NCI-H82 treated with DMSO at 0.1 percent for 48 hours (cell line): ENCODE data around the gene DLG2.
"Not testable (repeated sequence)": the region's sequence is repeated elsewhere in the genome, so short reads cannot be mapped to it uniquely, and the experiment has no call there.

Experiments used
- DNase-seq: peaks from one replicate; lab custom pipeline; 2025; ENCODE audit not compliant: unreplicated experiment; lab: John Stamatoyannopoulos, UW

The DLG2 gene

DNA sequence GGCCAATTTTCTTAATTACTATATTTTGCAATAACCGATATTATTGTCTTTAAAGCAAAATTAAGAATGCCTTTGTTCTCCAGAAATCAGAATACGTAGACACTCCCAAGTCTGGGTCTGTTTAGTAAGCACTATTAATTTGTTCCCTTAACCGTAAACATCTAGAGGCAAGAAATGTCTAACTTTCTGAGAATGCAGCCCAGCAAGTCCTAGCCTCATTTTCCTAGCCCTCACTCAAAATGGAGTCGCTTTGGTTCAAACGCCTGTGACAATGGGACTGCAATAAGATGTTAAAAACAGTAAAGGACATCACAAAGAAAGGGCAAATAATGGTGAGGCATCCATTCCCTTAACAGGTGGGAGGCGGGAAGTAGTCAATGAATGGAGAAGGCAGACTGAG is 280.7 kb downstream of the DLG2 start:
- DNase-seq = no peak

DNA sequence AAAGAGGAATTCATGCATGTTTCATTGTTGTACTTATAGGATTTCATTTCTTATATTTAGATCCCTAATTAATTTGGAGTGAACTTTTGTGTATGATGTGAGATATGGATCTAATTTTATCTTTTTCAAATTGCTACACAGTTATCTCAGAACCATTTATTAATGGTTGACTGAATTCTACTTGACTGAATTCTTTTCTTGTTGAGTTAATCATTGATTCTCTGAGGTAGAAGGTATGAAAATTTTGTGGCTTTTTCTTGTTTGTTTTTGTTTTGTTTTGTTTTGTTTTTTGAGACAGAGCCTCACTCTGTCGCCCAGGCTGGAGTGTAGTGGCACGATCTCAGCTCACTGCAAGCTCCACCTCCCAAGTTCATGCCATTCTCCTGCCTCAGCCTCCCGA is 286.3 kb downstream of the DLG2 start:
- not testable (repeated sequence) for DNase-seq

- DNase-seq = no peak
These were observed 308.6 kb downstream of the DLG2 start for GRCh38 chr11:85318573-85318972.

GRCh38 chr11:85316967-85317366 is 310.2 kb downstream of the DLG2 start:
- no peak for DNase-seq

GRCh38 chr11:85313741-85314140 is 313.4 kb downstream of the DLG2 start:
- no peak for DNase-seq

DNA sequence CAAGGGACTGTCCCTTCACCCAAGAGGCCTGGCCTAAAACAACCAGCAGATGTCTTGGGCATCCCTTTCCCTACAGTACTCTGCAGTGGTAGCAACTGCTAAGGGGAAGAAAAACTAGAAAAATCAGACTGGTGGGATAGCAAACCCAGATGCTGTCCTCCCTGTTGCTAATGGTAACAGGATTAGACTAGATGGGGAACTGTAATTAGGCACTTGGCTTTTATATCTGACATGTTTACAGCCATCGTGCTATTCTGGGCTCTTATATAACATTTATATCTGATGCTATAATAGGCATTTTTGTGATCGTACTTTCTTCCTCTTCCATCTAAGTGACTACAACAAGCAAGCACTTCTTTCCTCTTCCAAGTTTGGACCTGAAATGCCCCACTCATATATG is 316.7 kb downstream of the DLG2 start:
- DNase-seq = peak; percentile 49

- no peak for DNase-seq
These were observed 319.8 kb downstream of the DLG2 start for GRCh38 chr11:85307366-85307765.

- DNase-seq = no peak
These were observed 325.1 kb downstream of the DLG2 start for GRCh38 chr11:85301895-85302678.

DNA sequence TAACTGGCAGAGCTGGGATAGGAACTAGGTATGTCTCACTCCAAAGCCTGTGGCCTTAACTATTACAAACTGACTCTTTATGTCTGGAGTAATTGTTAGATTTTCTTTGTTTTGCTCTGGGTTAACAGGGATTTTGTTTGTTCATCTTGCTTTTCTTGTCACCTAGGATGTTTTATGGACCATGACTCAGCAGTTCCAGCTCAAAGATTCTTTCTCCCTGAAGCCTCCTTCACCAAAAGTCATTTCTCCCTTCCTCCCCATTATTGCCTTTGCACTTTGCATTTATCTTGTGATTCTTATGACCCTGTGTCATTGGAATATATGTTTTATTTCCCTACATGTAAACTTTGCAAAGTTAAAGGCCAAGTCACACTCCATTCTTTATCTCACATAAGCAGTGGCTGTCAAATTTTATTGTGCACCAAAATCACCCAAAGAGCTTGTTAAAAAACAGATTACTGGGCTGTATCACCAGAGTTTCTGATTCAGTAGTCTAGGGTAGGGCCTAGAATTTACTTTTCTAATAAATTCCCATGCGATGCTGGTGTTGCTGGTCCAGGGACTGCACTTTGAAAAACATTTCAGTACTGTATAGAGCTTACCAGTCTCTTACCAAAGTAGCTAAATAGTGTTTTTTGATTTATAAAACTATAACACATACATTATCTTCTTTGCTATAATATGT is 327.7 kb downstream of the DLG2 start:
- no peak for DNase-seq

DNA sequence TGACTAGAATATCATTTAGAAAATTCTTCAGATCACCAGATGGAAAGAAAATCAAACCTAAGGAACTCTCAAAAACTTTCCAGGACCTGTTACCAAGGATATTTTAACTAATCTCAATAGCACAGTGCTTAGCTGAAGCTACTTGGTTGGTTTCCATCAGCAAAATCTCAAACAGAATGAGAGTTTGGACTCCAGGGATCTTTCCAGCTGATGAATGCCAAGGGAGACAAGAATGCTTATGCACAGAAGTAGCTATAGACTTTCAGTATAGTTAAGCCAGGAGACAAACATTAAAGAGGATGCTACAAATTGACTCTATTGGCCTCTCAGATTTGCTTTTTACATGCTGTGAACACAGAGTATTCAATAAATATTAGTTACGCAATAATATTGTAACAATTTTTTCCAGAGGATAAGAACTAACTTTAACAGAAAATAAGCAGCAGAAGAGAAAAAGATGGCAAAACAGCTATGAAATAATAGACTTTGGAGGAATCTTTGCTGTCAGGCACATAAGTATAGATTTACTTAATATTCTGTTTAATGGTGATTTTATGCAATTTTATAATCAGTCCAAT is 331.4 kb downstream of the DLG2 start:
- DNase-seq = no peak

- no peak for DNase-seq
These were observed 345.6 kb downstream of the DLG2 start for GRCh38 chr11:85281550-85281949.

DNA sequence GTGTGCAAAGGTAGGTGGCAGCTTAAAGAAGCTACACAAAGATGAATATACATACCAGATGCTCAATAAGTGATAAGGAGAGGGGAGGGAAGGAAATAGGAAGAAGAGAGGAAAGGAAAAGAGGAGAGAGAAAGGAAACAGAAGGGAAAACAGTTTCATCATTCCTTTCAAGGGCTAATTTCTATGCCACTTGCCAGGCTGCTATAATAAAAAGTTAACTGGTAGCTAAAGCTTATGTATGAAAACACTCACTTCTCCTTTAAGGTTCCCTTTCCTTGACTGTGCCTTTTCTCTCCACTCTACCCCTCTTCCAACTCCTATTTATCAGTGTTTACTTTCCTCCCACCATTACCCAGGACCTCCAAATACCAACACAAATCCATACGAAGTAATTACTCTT is 347.9 kb downstream of the DLG2 start:
- no peak for DNase-seq

DNA sequence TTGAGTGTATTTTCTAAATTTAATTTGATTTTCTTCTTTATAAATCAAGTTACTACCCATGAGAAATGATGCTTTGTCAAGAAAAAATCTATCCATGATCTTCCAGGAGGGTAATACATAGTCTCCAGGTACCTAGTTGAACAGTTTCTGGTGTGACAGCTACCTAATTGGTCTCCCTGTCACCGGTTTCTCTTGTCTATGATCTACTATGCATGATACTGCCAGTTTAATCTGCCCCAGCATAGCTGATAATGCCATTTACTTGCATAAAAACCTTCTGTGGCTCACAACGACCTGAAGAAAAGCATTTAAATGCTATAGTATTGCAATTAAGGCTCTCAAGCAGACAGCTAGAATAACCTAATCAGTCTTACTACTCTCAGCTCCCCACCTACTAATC is 349.5 kb downstream of the DLG2 start:
- no peak for DNase-seq

DNA sequence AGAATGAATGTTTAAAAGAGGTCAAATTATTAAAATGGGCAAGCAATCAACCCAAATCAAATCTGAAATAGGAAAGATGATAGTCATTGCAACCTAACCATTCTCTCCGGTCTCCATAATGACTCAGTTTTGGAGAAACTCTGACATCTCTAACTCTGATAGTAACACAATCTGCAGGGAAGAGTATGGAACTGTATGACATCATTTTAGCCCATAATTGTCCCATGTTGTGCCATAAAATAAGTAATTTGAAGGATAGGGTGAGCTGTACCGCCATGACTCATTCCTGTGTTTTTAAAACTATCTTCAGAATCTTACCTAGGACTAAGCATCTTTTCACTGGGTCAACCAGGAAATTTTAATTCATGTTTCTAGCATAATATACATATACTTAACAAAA is 350.8 kb downstream of the DLG2 start:
- no peak for DNase-seq

- DNase-seq = not testable (repeated sequence)
These were observed 356.8 kb downstream of the DLG2 start for GRCh38 chr11:85270315-85270714.

DNA sequence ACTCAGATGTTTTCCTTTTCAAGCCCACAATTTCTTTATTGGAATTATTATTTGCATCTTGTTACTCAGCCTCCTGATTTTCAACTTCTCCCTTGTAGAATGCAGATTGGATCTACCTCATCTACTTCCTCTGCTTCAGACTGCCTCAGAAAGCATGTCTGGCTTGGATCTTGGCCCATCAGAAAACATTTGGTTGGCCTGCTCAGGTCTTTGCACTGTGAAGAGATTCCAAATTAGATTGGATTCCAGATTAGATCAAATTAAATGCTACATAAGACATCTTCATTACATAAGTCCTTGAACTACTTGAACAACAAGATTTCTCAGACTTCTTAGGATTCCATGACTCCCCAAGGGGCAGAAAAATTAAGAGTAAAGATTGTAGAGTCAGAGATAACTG is 358.0 kb downstream of the DLG2 start:
- DNase-seq = no peak

- DNase-seq = no peak
These were observed 360.5 kb downstream of the DLG2 start for GRCh38 chr11:85266646-85267045.

DNA sequence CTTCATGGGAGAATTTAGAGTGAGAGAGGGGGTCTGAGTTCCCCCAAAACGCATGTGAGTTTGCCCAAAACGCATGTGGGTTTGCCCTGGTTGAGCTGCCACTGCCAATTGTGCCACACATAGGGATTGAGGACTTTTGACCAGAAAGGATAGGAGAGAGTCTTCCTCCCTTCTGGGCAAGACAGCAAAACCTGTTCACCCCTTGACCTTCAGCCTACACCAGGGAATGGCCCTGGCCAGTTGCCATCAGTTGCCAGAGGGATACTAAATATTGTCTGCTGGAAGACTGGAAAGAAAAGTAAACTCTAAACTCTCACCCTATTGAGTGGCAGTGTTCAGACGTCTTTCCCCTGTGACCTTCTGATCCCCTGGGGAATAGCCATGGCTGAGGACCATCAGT is 363.8 kb downstream of the DLG2 start:
- DNase-seq = no peak

GRCh38 chr11:85257837-85258236 is 369.3 kb downstream of the DLG2 start:
- DNase-seq = no peak

DNA sequence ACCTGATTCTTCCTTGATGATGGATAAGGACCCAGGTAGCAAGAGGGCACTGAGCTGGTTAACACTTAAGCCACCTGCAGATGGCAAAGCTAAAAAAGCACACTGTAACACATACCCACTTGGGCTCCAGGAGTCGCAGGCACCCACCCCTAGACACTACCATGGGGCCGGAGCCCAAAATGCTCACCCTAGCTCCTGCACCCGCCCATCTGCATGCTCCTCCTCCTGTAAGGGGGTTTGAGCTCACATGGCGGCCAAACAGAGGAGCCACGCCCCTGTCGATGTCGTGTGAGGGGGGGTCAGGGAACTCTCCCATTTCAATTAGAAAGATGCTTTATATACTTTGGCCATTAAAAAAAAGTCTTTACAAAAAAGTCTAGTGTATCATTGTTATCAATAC is 370.7 kb downstream of the DLG2 start:
- no peak for DNase-seq

GRCh38 chr11:85249482-85249881 is 377.7 kb downstream of the DLG2 start:
- no peak for DNase-seq

DNA sequence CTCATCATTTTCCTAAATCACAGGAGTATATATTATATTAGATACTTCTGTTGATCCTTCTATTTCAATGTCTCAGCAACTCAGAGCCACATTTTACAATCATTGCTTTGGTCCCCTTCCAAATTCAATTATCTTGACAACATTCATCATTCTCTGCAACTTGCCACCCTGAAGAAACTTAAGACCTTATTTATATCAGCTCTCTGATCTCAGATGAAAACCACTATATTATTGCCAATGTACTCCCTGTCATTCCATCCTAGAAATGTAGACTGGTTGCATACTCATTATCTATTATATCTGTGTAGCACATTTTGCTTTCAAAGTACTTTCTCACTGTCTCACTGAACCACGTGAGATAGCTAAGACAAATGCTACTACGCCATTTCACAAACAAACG is 379.3 kb downstream of the DLG2 start:
- no peak for DNase-seq
